ENCODE results near the gene OR2T10. TPM values are rescaled to one million over a fixed set of nuclear protein-coding genes. Genes with fewer than 3 reads are reported as not detected.

Gene OR2T10
- total and polyA plus RNA-seq, 2 of the 4 experiments (the other 2 are of a cell fraction): not detected

DNA sequence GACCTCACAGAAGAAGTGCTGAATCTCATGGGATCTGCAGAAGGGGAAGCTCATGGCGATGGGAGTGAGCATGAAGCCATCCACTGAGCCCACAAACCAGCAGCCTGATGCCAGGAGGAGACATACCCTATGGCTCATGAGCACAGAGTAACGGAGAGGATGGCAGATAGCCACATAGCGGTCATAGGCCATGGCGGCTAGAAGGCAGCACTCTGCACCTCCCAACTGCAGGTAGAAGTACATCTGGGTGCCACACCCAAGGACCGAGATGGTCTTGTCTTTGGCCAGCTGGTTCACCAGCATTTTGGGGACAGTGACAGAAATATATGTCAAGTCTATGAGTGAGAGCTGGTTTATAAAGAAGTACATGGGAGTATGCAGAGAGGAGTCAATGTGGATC lies 4.3 kb downstream of the OR2T10 start:
- no peak overlapping the region for H3K27ac ChIP-seq (ENCODE audit: insufficient read depth, low read length)
- ChIA-PET POLR2A (ENCODE audit: unreplicated experiment) (no interaction called here), CTCF (no interaction called here)
- no peak overlapping the region for H4K91ac ChIP-seq (ENCODE audit: insufficient read depth, low read depth, low read length)
- H3K27me3 ChIP-seq (ENCODE audit: control insufficient read depth, insufficient read depth, low read length): no peaks in the 10 kb centered on the region
- H2AFZ ChIP-seq (replicated peaks; ENCODE audit: low read length, poor library complexity): no peak overlapping the region
- H3K23ac ChIP-seq (ENCODE audit: low read depth, low read length): no peak overlapping the region
- in situ Hi-C loops (cut with MboI; ENCODE audit: low sequenced_read_pairs): no loop called here
- no peak overlapping the region for H2BK15ac ChIP-seq (ENCODE audit: low read depth, low read length)
- H3K9me3 ChIP-seq (ENCODE audit: control insufficient read depth, insufficient read depth, low read length): peaks cover 3% of the 10 kb centered on the region; the same call in 1 of the 2 replicates
- H2AK5ac ChIP-seq (ENCODE audit: low read depth, low read length): no peak overlapping the region
- dilution Hi-C loops (cut with HindIII; ENCODE audit: low sequenced_read_pairs, unreplicated experiment): no loop called here
- BruUV-seq (replicated peaks): no TSS peak
- H3K4me1 ChIP-seq (ENCODE audit: control insufficient read depth, insufficient read depth, low read length): no peaks in the 10 kb centered on the region
- no peak overlapping the region for H3K14ac ChIP-seq (replicated peaks; ENCODE audit: low read depth, low read length)
- no peak overlapping the region for H2AK9ac ChIP-seq (replicated peaks; ENCODE audit: low read depth, low read length, poor library complexity)
- H4K5ac ChIP-seq (ENCODE audit: low read depth, low read length): no peak overlapping the region
- no peak overlapping the region for H3K56ac ChIP-seq (ENCODE audit: extremely low read depth, insufficient read depth, low read length)
- H2BK20ac ChIP-seq (ENCODE audit: low read depth, low read length): no peak overlapping the region
- no CpG with 5 or more reads among the region's 5 CpGs for WGBS, 2 experiments (ENCODE audit: extremely low coverage in 2 of 2, insufficient read length in 1 of 2)
- H3K4me3 ChIP-seq (ENCODE audit: insufficient read depth, low read depth, low read length): no peak overlapping the region
- no peaks in the 10 kb centered on the region for H3K36me3 ChIP-seq (ENCODE audit: control insufficient read depth, insufficient read depth, low read length)
- H4K8ac ChIP-seq (ENCODE audit: low read depth in 2 of 2, low read length in 2 of 2): no peak overlapping the region
- ATAC-seq (ENCODE audit: low read depth): no peak
- H3K4ac ChIP-seq (ENCODE audit: low read depth, low read length): no peak overlapping the region
- no peak overlapping the region for H3K18ac ChIP-seq (ENCODE audit: low read depth, low read length)
- H3K4me2 ChIP-seq (ENCODE audit: low read depth, low read length): no peak overlapping the region
- H3K9ac ChIP-seq (ENCODE audit: low read depth, low read length): no peak overlapping the region
- H2BK5ac ChIP-seq (ENCODE audit: low read depth, low read length, poor library complexity, severe bottlenecking): no peak overlapping the region
- H3K79me1 ChIP-seq (ENCODE audit: low read depth in 1 of 2, low read length in 2 of 2): no peaks in the 10 kb centered on the region
- TF ChIP-seq BHLHE40 (IDR thresholded peaks at IDR 0.05; ENCODE audit: low read depth, low read length) (no peak), CHD1 (IDR thresholded peaks at IDR 0.05; ENCODE audit: low read depth, low read length) (no peak), FOS (IDR thresholded peaks at IDR 0.05; ENCODE audit: low read depth, low read length) (no peak), RAD21 (IDR thresholded peaks at IDR 0.05; ENCODE audit: low read length) (no peak), RCOR1 (IDR thresholded peaks at IDR 0.05; ENCODE audit: insufficient replicate concordance, low read length) (no peak), CEBPB (IDR thresholded peaks at IDR 0.05; ENCODE audit: low read depth, low read length) (no peak), MXI1 (IDR thresholded peaks at IDR 0.05; ENCODE audit: borderline replicate concordance, low read depth, low read length) (no peak), POLR2A (IDR thresholded peaks at IDR 0.05; ENCODE audit: low read depth, low read length) (no peak), RFX5 (IDR thresholded peaks at IDR 0.05; ENCODE audit: low read depth, low read length) (no peak), MAZ (IDR thresholded peaks at IDR 0.05; ENCODE audit: borderline replicate concordance, low read depth, low read length) (no peak), SMC3 (IDR thresholded peaks at IDR 0.05; ENCODE audit: low read depth, low read length) (no peak), NFE2L2 (IDR thresholded peaks at IDR 0.05; ENCODE audit: low read depth, low read length) (no peak), MAFK (IDR thresholded peaks at IDR 0.05; ENCODE audit: low read depth, low read length) (no peak)
- TF ChIP-seq, protein P1, sequence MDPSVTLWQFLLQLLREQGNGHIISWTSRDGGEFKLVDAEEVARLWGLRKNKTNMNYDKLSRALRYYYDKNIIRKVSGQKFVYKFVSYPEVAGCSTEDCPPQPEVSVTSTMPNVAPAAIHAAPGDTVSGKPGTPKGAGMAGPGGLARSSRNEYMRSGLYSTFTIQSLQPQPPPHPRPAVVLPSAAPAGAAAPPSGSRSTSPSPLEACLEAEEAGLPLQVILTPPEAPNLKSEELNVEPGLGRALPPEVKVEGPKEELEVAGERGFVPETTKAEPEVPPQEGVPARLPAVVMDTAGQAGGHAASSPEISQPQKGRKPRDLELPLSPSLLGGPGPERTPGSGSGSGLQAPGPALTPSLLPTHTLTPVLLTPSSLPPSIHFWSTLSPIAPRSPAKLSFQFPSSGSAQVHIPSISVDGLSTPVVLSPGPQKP (IDR thresholded peaks at IDR 0.05; ENCODE audit: borderline replicate concordance, low read depth, low read length): no peak
- TF ChIP-seq, protein P2, sequence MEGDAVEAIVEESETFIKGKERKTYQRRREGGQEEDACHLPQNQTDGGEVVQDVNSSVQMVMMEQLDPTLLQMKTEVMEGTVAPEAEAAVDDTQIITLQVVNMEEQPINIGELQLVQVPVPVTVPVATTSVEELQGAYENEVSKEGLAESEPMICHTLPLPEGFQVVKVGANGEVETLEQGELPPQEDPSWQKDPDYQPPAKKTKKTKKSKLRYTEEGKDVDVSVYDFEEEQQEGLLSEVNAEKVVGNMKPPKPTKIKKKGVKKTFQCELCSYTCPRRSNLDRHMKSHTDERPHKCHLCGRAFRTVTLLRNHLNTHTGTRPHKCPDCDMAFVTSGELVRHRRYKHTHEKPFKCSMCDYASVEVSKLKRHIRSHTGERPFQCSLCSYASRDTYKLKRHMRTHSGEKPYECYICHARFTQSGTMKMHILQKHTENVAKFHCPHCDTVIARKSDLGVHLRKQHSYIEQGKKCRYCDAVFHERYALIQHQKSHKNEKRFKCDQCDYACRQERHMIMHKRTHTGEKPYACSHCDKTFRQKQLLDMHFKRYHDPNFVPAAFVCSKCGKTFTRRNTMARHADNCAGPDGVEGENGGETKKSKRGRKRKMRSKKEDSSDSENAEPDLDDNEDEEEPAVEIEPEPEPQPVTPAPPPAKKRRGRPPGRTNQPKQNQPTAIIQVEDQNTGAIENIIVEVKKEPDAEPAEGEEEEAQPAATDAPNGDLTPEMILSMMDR (conservative IDR thresholded peaks at IDR 0.05; ENCODE audit: low read depth, low read length): no peak
- TF ChIP-seq, protein P3, sequence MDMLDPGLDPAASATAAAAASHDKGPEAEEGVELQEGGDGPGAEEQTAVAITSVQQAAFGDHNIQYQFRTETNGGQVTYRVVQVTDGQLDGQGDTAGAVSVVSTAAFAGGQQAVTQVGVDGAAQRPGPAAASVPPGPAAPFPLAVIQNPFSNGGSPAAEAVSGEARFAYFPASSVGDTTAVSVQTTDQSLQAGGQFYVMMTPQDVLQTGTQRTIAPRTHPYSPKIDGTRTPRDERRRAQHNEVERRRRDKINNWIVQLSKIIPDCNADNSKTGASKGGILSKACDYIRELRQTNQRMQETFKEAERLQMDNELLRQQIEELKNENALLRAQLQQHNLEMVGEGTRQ (IDR thresholded peaks at IDR 0.05; ENCODE audit: low read depth, low read length): no peak
- H2BK120ac ChIP-seq (ENCODE audit: low read depth, low read length): no peak overlapping the region
- intact Hi-C loops (cut with micrococcal nuclease): no loop called here
- no peaks in the 10 kb centered on the region for H3K9me1 ChIP-seq (ENCODE audit: insufficient read depth, low read length)
- DNase-seq: no peak
- H4K20me1 ChIP-seq (ENCODE audit: insufficient read depth, low read length): no peaks in the 10 kb centered on the region

Measured in IMR-90 (cell line).